Sigmoid colon (tissue), 7 donors: ENCODE measurements around the gene SUMO3. TPM values are rescaled to one million over a fixed set of nuclear protein-coding genes. Genes with fewer than 3 reads are reported as not detected.

ENCODE experiments used
- DNase-seq: peaks from one replicate; pipeline ENCODE4 v3.0.0-alpha.2; 2019
- H3K27ac ChIP-seq, 4 donors: fragments of 200-600 bp; sonication (generic); one replicate each; pipeline ENCODE4 v1.5.1; 2016 to 2019; ENCODE audit warnings: mild to moderate bottlenecking in 1 of 4
- H3K27me3 ChIP-seq, 3 donors: fragments of 200-600 bp; sonication (generic); one replicate each; pipeline ENCODE4 v1.5.1; 2019; ENCODE audit warnings: mild to moderate bottlenecking in 1 of 3
- H3K36me3 ChIP-seq, 4 donors: fragments of 200-600 bp; sonication (generic); one replicate each; pipeline ENCODE4 v1.5.1; 2016 to 2019
- H3K4me1 ChIP-seq, 4 donors: fragments of 200-600 bp; sonication (generic); one replicate each; pipeline ENCODE4 v1.5.1; 2017 to 2019
- H3K4me3 ChIP-seq, 4 donors: fragments of 200-600 bp; sonication (generic); one replicate each; pipeline ENCODE4 v1.5.1; 2017 to 2019; ENCODE audit warnings: mild to moderate bottlenecking in 2 of 4, moderate library complexity in 1 of 4
- H3K9me3 ChIP-seq, 4 donors: fragments of 200-600 bp in 3 of 4; sonication (generic) in 3 of 4; one replicate each; pipeline versions ENCODE4 v1.5.1 to v1.6.1; 2013 to 2019
- CTCF ChIP-seq, 4 experiments: fragments of 450-650 bp in 3 of 4; fragments of 200-600 bp in 1 of 4; IDR thresholded peaks; one replicate each; pipeline ENCODE4 v1.5.1; 2016 to 2019; ENCODE audit warnings: antibody characterized with exemption in 4 of 4, mild to moderate bottlenecking in 3 of 4, moderate library complexity in 2 of 4
- EP300 ChIP-seq, 4 donors: sonication (generic); formaldehyde crosslinking; IDR thresholded peaks; one replicate each; pipeline ENCODE4 v1.6.1; 2017; ENCODE audit warnings: antibody characterized with exemption in 4 of 4
- POLR2A ChIP-seq, 2 donors: fragments of 450-650 bp; IDR thresholded peaks; one replicate each; pipeline ENCODE4 v1.6.1; 2016; ENCODE audit warnings: antibody characterized with exemption in 2 of 2, mild to moderate bottlenecking in 2 of 2, moderate library complexity in 2 of 2
- POLR2AphosphoS5 ChIP-seq, 4 donors: sonication (generic); formaldehyde crosslinking; IDR thresholded peaks; one replicate each; pipeline ENCODE4 v1.6.1; 2017; ENCODE audit warnings: antibody characterized with exemption in 4 of 4
- WGBS, 2 donors: extraction: QIAGEN DNeasy Blood & Tissue Kit; methylation state at CpG; one replicate each; pipeline ENCODE4 v1.1.7; 2013; 5-methylcytosine and 5-hydroxymethylcytosine counted together
- intact Hi-C: fragments of 100-400 bp; cut with DNase I; formaldehyde crosslinking; loops from one replicate; pipeline ENCODE4 v1.15.1; 2023
- polyA plus RNA-seq, 3 donors: library from polyadenylated mRNA; stranded (reverse); fragments of 200-250 nt; gene quantifications; one replicate each; pipeline ENCODE4 v1.2.3, GENCODE V29; 2013
- total RNA-seq, 4 donors: library from RNA; depleted of rRNA; stranded (reverse); fragments of >200 nt; gene quantifications; one replicate each; pipeline ENCODE4 v1.1.0, GENCODE V29; 2016
- donor health status: healthy with polysubstance abuse.
- donor health status: Bipolar disorder and iron deficiency.
- donor health status: healthy.

SUMO3 gene
- total RNA-seq (10 to 100 TPM; 52.4 to 60.1 (median 57.9) TPM), polyA plus RNA-seq (100 to 1,000 TPM in 2 of 3 donors, 10 to 100 TPM in 1; 67.8 to 104 (median 103) TPM)

GRCh38 chr21:44817914-44818639, at the start of gene SUMO3:
Gene SUMO3, minus strand, starts transcription at chr21:44818062. Its CDS starts 94 bp downstream, at chr21:44817968.
- Histone ChIP-seq H3K4me3 (peak within 1 kb of the TSS; percentile 54 to 92 (median 84)), H3K9me3 (peaks cover 0 to 6% (median 0%) of the 10 kb centered on the region in 4 donors), H3K27me3 (no peaks in the 10 kb centered on the region), H3K36me3 (peaks cover 0 to 9% (median 0%) of the 10 kb centered on the region in 4 donors), H3K4me1 (peaks cover 0 to 29% (median 20%) of the 10 kb centered on the region in 4 donors), H3K27ac (peak within 1 kb of the TSS; percentile 83 to 93 (median 90))
- no peak for TF ChIP-seq CTCF (IDR thresholded peaks at IDR 0.05)
- TF ChIP-seq POLR2A (IDR thresholded peaks at IDR 0.05) = peak in 1 of 2 donors; percentile 23
- TF ChIP-seq POLR2AphosphoS5 (IDR thresholded peaks at IDR 0.05) = peak; percentile 54 to 92 (median 82)
- no peak for TF ChIP-seq EP300 (IDR thresholded peaks at IDR 0.05)
- peak; percentile 92 for DNase-seq
- intact Hi-C loops = loop anchor here (1.0 to 5.0 kb wide), 4 partner anchors 16 to 481 kb away; partner anchors contain the start of gene CFAP410
- WGBS, 2 donors = 1% methylated on average over 108 of the region's 108 CpGs

GRCh38 chr21:44867464-44867863, 49.6 kb upstream of the SUMO3 start:
- DNase-seq = no peak
- Histone ChIP-seq H3K27me3 (no peaks in the 10 kb centered on the region), H3K9me3 (no peaks in the 10 kb centered on the region), H3K36me3 (peaks cover 5 to 26% (median 18%) of the 10 kb centered on the region in 4 donors), H3K27ac (peak overlapping the region in 3 of 4 donors; percentile 95 to 98 (median 98)), H3K4me3 (no peak overlapping the region), H3K4me1 (peaks cover 0 to 84% (median 76%) of the 10 kb centered on the region in 4 donors)
- WGBS, 2 donors = 91 to 95% methylated on average over 15 of the region's 15 CpGs
- intact Hi-C loops = loop anchor here (5.0 kb wide), 1 partner anchor 65 kb away; the partner anchor contains the start of gene UBE2G2
- TF ChIP-seq EP300 (IDR thresholded peaks at IDR 0.05) (no peak), POLR2AphosphoS5 (IDR thresholded peaks at IDR 0.05) (no peak), POLR2A (IDR thresholded peaks at IDR 0.05) (no peak), CTCF (IDR thresholded peaks at IDR 0.05) (no peak)

GRCh38 chr21:44866780-44867179, 48.9 kb upstream of the SUMO3 start:
- Histone ChIP-seq H3K4me1 (peaks cover 0 to 83% (median 73%) of the 10 kb centered on the region in 4 donors), H3K36me3 (peaks cover 5 to 26% (median 18%) of the 10 kb centered on the region in 4 donors), H3K9me3 (no peaks in the 10 kb centered on the region), H3K27me3 (no peaks in the 10 kb centered on the region), H3K27ac (peak overlapping the region in 3 of 4 donors; percentile 7 to 98 (median 98)), H3K4me3 (no peak overlapping the region)
- no peak for TF ChIP-seq CTCF (IDR thresholded peaks at IDR 0.05)
- no peak for TF ChIP-seq POLR2A (IDR thresholded peaks at IDR 0.05)
- TF ChIP-seq POLR2AphosphoS5 (IDR thresholded peaks at IDR 0.05) = peak in 2 of 4 donors; percentile 17 to 29
- intact Hi-C loops = loop anchor here (5.0 kb wide), 1 partner anchor 64 kb away; the partner anchor contains the start of gene UBE2G2
- WGBS, 2 donors = 63 to 78% methylated on average over 7 of the region's 7 CpGs
- no peak for DNase-seq

GRCh38 chr21:44865561-44866280, 47.9 kb upstream of the SUMO3 start:
- 55 to 60% methylated on average over 12 of the region's 12 CpGs for WGBS, 2 donors
- Histone ChIP-seq H3K9me3 (no peaks in the 10 kb centered on the region), H3K27me3 (no peaks in the 10 kb centered on the region), H3K4me1 (peaks cover 0 to 82% (median 65%) of the 10 kb centered on the region in 4 donors), H3K36me3 (peaks cover 5 to 29% (median 18%) of the 10 kb centered on the region in 4 donors), H3K4me3 (peak overlapping the region in 1 of 4 donors; percentile 3), H3K27ac (peak overlapping the region in 1 of 4 donors; percentile 9)
- peak; percentile 59 for DNase-seq
- intact Hi-C loops = loop anchor here (5.0 kb wide), 1 partner anchor 63 kb away; the partner anchor contains the start of gene UBE2G2
- TF ChIP-seq CTCF (IDR thresholded peaks at IDR 0.05) = no peak
